Smooth muscle cell (in vitro differentiated cells): Measurements from ENCODE around the gene NDRG3. TPM values are rescaled to one million over a fixed set of nuclear protein-coding genes. Genes with fewer than 3 reads are reported as not detected.

Experiments
- DNase-seq: peaks from one replicate; lab custom pipeline; 2025; ENCODE audit not compliant: unreplicated experiment; lab: John Stamatoyannopoulos, UW
- H2AFZ ChIP-seq: fragments of 200-600 bp; sonication (generic); 2 replicates; pipeline ENCODE4 v1.6.0; 2016; ENCODE audit warnings: antibody characterized with exemption, low read depth, mild to moderate bottlenecking
- H3F3A ChIP-seq: fragments of 200-600 bp; sonication (generic); 2 replicates; pipeline ENCODE4 v1.6.0; 2017; ENCODE audit warnings: antibody characterized with exemption, low read depth
- H3K27ac ChIP-seq: fragments of 200-600 bp; sonication (generic); 2 replicates; pipeline ENCODE4 v1.5.1; 2016; ENCODE audit warnings: low read depth, mild to moderate bottlenecking
- H3K27me3 ChIP-seq: fragments of 200-600 bp; sonication (generic); 2 replicates; pipeline ENCODE4 v1.6.1; 2016; ENCODE audit warnings: low read depth, mild to moderate bottlenecking
- H3K36me3 ChIP-seq: fragments of 200-600 bp; sonication (generic); 2 replicates; pipeline ENCODE4 v1.5.1; 2016; ENCODE audit warnings: low read depth
- H3K4me1 ChIP-seq: fragments of 200-600 bp; sonication (generic); 2 replicates; pipeline ENCODE4 v1.5.1; 2016; ENCODE audit warnings: low read depth
- H3K4me2 ChIP-seq: fragments of 200-600 bp; sonication (generic); 2 replicates; pipeline ENCODE4 v1.6.0; 2016; ENCODE audit warnings: mild to moderate bottlenecking
- H3K4me3 ChIP-seq: fragments of 200-600 bp; sonication (generic); 2 replicates; pipeline ENCODE4 v1.5.1; 2016; ENCODE audit warnings: mild to moderate bottlenecking
- H3K79me2 ChIP-seq: fragments of 200-600 bp; sonication (generic); 2 replicates; pipeline ENCODE4 v1.6.0; 2016; ENCODE audit warnings: low read depth, mild to moderate bottlenecking
- H3K9ac ChIP-seq: fragments of 200-600 bp; sonication (generic); 2 replicates; pipeline ENCODE4 v1.6.0; 2016; ENCODE audit warnings: low read depth
- H3K9me3 ChIP-seq: fragments of 200-600 bp; sonication (generic); replicated peaks from 2 replicates; pipeline ENCODE4 v1.5.1; 2016; ENCODE audit warnings: low read depth
- H4K20me1 ChIP-seq: fragments of 200-600 bp; sonication (generic); 2 replicates; pipeline ENCODE4 v1.6.0; 2016; ENCODE audit warnings: low read depth
- WGBS: methylation state at CpG from one replicate; pipeline ENCODE4 v1.1.7; 2016; ENCODE audit warnings: low lambda C conversion rate; 5-methylcytosine and 5-hydroxymethylcytosine counted together
- polyA plus RNA-seq: library from polyadenylated mRNA; unstranded; fragments of >200 nt; fragmentation: Nextera tagmentation; extraction: Ambion mirVana; gene quantifications from 2 replicates; pipeline ENCODE4 v1.2.1, GENCODE V29; 2016
- total RNA-seq: library from RNA; depleted of rRNA; stranded (reverse); fragments of >200 nt; gene quantifications from 2 replicates; pipeline ENCODE4 v1.2.3, GENCODE V29; 2014
- TF ChIP-seq, protein P1 (sequence below): fragments of 200-600 bp; sonication (generic); IDR thresholded peaks from 2 replicates; pipeline ENCODE4 v1.5.1; 2017; ENCODE audit warnings: borderline replicate concordance, mild to moderate bottlenecking, antibody characterized with exemption; ENCODE audit not compliant: insufficient read depth, poor library complexity, severe bottlenecking

The NDRG3 gene
- total and polyA plus RNA-seq, 2 experiments from 2014 or later: 13.4 to 14.6 TPM

DNA sequence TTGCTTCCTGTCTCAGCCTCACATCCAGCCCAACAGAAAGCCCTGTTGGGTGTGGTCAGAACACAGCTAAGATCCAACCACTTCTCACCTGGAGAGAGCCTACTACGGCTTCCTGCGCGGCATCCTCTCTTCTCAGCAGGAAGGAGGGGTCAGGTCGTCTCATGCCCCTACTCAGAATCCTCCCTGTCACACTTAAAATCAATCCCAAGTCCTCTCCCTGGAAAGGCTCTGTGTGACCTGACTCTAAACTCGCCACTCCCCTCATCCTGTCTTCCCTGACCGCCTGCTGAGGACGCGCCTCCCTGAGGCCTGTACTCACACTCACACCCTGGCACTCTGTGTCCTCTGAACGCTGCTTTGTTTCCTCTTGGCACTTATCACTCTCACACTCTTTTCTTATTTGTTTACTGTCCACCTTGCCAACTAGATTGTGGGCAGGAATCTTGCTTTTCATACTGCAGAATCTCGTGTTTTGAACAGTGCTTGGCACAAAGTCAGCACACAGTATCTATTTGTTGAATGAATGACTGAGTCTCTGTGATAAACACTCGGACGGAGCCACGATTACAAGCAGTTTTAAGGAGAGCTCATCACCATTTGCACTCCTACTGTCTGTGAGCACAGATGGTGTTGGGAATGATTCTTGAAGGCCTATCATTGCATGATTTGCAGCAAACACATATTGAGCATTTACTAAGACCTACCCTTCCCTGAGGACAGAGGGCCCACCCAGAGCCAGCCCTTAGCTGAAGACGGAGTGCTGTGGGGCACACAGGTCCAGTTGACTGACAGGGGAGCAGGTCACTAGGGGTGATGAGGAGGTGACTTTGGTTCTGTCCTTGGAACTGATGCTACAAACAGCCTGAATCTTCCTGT, 121.6 kb downstream of the NDRG3 start:
- H3K79me2 ChIP-seq: no peaks in the 10 kb centered on the region
- H3K27me3 ChIP-seq: no peaks in the 10 kb centered on the region
- H3K27ac ChIP-seq: no peak overlapping the region
- no peaks in the 10 kb centered on the region for H3K9me3 ChIP-seq
- no peak for DNase-seq
- TF ChIP-seq, protein P1, sequence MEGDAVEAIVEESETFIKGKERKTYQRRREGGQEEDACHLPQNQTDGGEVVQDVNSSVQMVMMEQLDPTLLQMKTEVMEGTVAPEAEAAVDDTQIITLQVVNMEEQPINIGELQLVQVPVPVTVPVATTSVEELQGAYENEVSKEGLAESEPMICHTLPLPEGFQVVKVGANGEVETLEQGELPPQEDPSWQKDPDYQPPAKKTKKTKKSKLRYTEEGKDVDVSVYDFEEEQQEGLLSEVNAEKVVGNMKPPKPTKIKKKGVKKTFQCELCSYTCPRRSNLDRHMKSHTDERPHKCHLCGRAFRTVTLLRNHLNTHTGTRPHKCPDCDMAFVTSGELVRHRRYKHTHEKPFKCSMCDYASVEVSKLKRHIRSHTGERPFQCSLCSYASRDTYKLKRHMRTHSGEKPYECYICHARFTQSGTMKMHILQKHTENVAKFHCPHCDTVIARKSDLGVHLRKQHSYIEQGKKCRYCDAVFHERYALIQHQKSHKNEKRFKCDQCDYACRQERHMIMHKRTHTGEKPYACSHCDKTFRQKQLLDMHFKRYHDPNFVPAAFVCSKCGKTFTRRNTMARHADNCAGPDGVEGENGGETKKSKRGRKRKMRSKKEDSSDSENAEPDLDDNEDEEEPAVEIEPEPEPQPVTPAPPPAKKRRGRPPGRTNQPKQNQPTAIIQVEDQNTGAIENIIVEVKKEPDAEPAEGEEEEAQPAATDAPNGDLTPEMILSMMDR: no peak
- no peak overlapping the region for H3K4me3 ChIP-seq
- 72% methylated on average over 14 of the region's 14 CpGs for WGBS
- no peaks in the 10 kb centered on the region for H3K36me3 ChIP-seq
- H3K9ac ChIP-seq: no peak overlapping the region
- H3K4me1 ChIP-seq: no peaks in the 10 kb centered on the region
- no peak overlapping the region for H2AFZ ChIP-seq
- no peaks in the 10 kb centered on the region for H4K20me1 ChIP-seq
- no peak overlapping the region for H3K4me2 ChIP-seq
- no peaks in the 10 kb centered on the region for H3F3A ChIP-seq

DNA sequence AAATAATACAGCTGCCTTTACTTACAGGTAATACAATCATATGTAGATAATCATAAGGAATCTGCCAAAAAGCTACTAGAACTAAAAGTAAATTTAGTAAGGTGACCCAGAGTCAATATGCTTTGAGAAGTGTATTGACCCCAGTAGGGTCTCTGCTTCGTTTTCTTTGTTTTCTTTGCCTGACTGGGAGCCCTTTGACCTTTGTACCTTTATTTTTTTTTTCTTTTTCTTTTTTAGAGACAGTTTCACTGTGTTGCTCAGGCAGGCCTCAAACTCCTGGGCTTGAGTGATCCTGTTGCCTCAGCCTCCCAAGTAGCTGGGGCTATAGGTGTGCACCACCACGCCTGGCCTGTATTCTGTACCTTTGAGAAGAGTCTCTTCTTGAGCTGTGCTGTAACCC, 122.4 kb downstream of the NDRG3 start:
- no peaks in the 10 kb centered on the region for H4K20me1 ChIP-seq
- no peaks in the 10 kb centered on the region for H3K9me3 ChIP-seq
- H3K4me2 ChIP-seq: no peak overlapping the region
- H3K27me3 ChIP-seq: no peaks in the 10 kb centered on the region
- no peaks in the 10 kb centered on the region for H3F3A ChIP-seq
- no peaks in the 10 kb centered on the region for H3K36me3 ChIP-seq
- H3K4me3 ChIP-seq: no peak overlapping the region
- no peak overlapping the region for H2AFZ ChIP-seq
- H3K27ac ChIP-seq: no peak overlapping the region
- no peaks in the 10 kb centered on the region for H3K79me2 ChIP-seq
- DNase-seq: no peak
- no peaks in the 10 kb centered on the region for H3K4me1 ChIP-seq
- H3K9ac ChIP-seq: no peak overlapping the region
- 97% methylated on average over 2 of the region's 2 CpGs for WGBS
- TF ChIP-seq, protein P1: no peak

DNA sequence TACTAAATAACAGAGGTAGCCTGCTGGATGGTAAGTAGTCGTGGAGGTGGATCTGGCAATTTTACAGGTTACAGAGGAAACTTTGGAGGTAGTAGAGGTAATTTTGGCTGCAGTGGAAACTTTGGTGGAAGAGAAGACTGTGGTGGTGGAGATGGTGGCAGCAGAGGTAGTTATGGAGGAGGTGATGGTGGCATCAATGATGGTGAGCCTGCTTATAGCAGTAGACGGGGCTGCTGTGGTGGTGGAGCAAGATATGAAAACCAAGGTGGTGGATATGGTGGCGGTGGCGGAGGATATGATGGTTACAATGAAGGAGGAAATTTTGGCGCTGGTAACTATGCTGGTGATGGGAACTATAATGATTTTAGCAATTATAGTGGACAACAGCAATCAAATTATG, 125.0 kb downstream of the NDRG3 start:
- Histone ChIP-seq H3F3A (no peaks in the 10 kb centered on the region), H3K27me3 (no peaks in the 10 kb centered on the region), H3K36me3 (no peaks in the 10 kb centered on the region), H3K9me3 (no peaks in the 10 kb centered on the region), H3K4me1 (no peaks in the 10 kb centered on the region), H3K4me3 (no peak overlapping the region), H2AFZ (no peak overlapping the region), H4K20me1 (no peaks in the 10 kb centered on the region), H3K27ac (no peak overlapping the region), H3K4me2 (no peak overlapping the region), H3K79me2 (no peaks in the 10 kb centered on the region), H3K9ac (no peak overlapping the region)
- DNase-seq: no peak
- 97% methylated on average over 5 of the region's 5 CpGs for WGBS
- TF ChIP-seq, protein P1: no peak
